Neural cell (in vitro differentiated cells): Measurements from ENCODE around the gene WDR31. TPM values are rescaled to one million over a fixed set of nuclear protein-coding genes. Genes with fewer than 3 reads are reported as not detected.

Source experiments
- H2AFZ ChIP-seq: fragments of 200-600, 300-800 bp; sonication (generic), shearing (Covaris generic); 2 replicates; pipeline ENCODE4 v1.6.0; 2014; ENCODE audit warnings: low read depth, mild to moderate bottlenecking, antibody characterized with exemption, low read length, moderate library complexity
- H3F3A ChIP-seq: fragments of 200-600 bp; shearing (Covaris generic); 2 replicates; pipeline ENCODE4 v1.6.1; 2016; ENCODE audit warnings: mild to moderate bottlenecking, moderate library complexity, mixed read lengths, antibody characterized with exemption, low read length; ENCODE audit not compliant: insufficient read depth, poor library complexity, severe bottlenecking
- H3K27ac ChIP-seq: fragments of 200-600, 300-800 bp; sonication (generic), shearing (Covaris generic); 2 replicates; pipeline ENCODE4 v1.5.1; 2014; ENCODE audit warnings: mild to moderate bottlenecking, low read length, moderate library complexity
- H3K27me3 ChIP-seq: fragments of 300-800, 200-600 bp; sonication (generic), shearing (Covaris generic); 2 replicates; pipeline ENCODE4 v1.6.0; 2014; ENCODE audit warnings: mild to moderate bottlenecking, low read depth, low read length, moderate library complexity; ENCODE audit not compliant: insufficient read depth
- H3K36me3 ChIP-seq: fragments of 300-800, 200-600 bp; sonication (generic), shearing (Covaris generic); 2 replicates; pipeline ENCODE4 v1.5.1; 2014; ENCODE audit warnings: mild to moderate bottlenecking, antibody characterized with exemption, low read length, moderate library complexity; ENCODE audit not compliant: insufficient read depth
- H3K4me2 ChIP-seq: fragments of 300-800, 200-600 bp; sonication (generic), shearing (Covaris generic); 2 replicates; pipeline ENCODE4 v1.6.0; 2014; ENCODE audit warnings: mild to moderate bottlenecking, low read length
- H3K4me3 ChIP-seq: fragments of 300-800, 200-600 bp; sonication (generic), shearing (Covaris generic); 2 replicates; pipeline ENCODE4 v1.5.1; 2014; ENCODE audit warnings: mild to moderate bottlenecking, low read length, moderate library complexity
- H3K79me2 ChIP-seq: fragments of 200-600 bp; shearing (Covaris generic); replicated peaks from 2 replicates; pipeline ENCODE4 v1.6.0; 2014; ENCODE audit warnings: mild to moderate bottlenecking, low read length, moderate library complexity; ENCODE audit not compliant: insufficient read depth
- H3K9ac ChIP-seq: fragments of 300-800, 200-600 bp; sonication (generic), shearing (Covaris generic); 2 replicates; pipeline ENCODE4 v1.6.1; 2016; ENCODE audit warnings: mild to moderate bottlenecking, low read length, mixed read lengths
- H3K9me2 ChIP-seq: fragments of 200-600 bp; shearing (Covaris generic); 2 replicates; pipeline ENCODE4 v1.6.1; 2016; ENCODE audit warnings: mild to moderate bottlenecking, low read length, mixed read lengths; ENCODE audit not compliant: insufficient read depth
- H3K9me3 ChIP-seq: fragments of 200-600, 300-800 bp; sonication (generic), shearing (Covaris generic); 2 replicates; pipeline ENCODE4 v1.6.1; 2016; ENCODE audit warnings: mild to moderate bottlenecking, mixed run types, low read length, moderate library complexity, mixed read lengths
- H4K20me1 ChIP-seq: fragments of 200-600 bp; shearing (Covaris generic); 2 replicates; pipeline ENCODE4 v1.6.1; 2016; ENCODE audit warnings: mild to moderate bottlenecking, mixed run types; ENCODE audit not compliant: insufficient read depth
- CTCF ChIP-seq: fragments of 450-650 bp; IDR thresholded peaks from 2 replicates; pipeline ENCODE4 v1.5.1; 2014; ENCODE audit warnings: antibody characterized with exemption, mild to moderate bottlenecking, moderate library complexity; ENCODE audit not compliant: poor library complexity, severe bottlenecking
- EP300 ChIP-seq: fragments of 450-650 bp; conservative IDR thresholded peaks from 2 replicates; pipeline ENCODE4 v1.6.1; 2014; ENCODE audit warnings: antibody characterized with exemption, mild to moderate bottlenecking, moderate library complexity; ENCODE audit not compliant: poor library complexity, severe bottlenecking
- EZH2 ChIP-seq: fragments of 200-600, 300-800 bp; shearing (Covaris generic), sonication (generic); IDR thresholded peaks from 2 replicates; pipeline ENCODE4 v1.6.1; 2014; ENCODE audit warnings: antibody characterized with exemption, low read length, borderline replicate concordance, mild to moderate bottlenecking; ENCODE audit not compliant: insufficient read depth, poor library complexity, severe bottlenecking
- MXI1 ChIP-seq: fragments of 450-650 bp; conservative IDR thresholded peaks from 2 replicates; pipeline ENCODE4 v1.6.1; 2014; ENCODE audit warnings: antibody characterized with exemption, mild to moderate bottlenecking; ENCODE audit not compliant: poor library complexity, severe bottlenecking
- POLR2AphosphoS5 ChIP-seq: IDR thresholded peaks from 2 replicates; pipeline ENCODE4 v1.6.1; 2012
- RAD21 ChIP-seq: fragments of 450-650 bp; conservative IDR thresholded peaks from 2 replicates; pipeline ENCODE4 v1.6.1; 2014; ENCODE audit warnings: antibody characterized with exemption, mild to moderate bottlenecking, moderate library complexity
- REST ChIP-seq: IDR thresholded peaks from 2 replicates; pipeline ENCODE4 v1.6.1; 2012; ENCODE audit warnings: borderline replicate concordance
- SMC3 ChIP-seq: fragments of 450-650 bp; conservative IDR thresholded peaks from 2 replicates; pipeline ENCODE4 v1.6.1; 2014; ENCODE audit warnings: antibody characterized with exemption, mild to moderate bottlenecking, moderate library complexity; ENCODE audit not compliant: poor library complexity
- TAF1 ChIP-seq: IDR thresholded peaks from 2 replicates; pipeline ENCODE4 v1.6.1; 2012; ENCODE audit warnings: low read depth
- polyA plus RNA-seq: library from polyadenylated mRNA; depleted of rRNA; stranded (reverse); fragments of >200 nt; gene quantifications from 2 replicates; pipeline ENCODE4 v1.2.3, GENCODE V29; 2014

WDR31 gene
- polyA plus RNA-seq, 1 donor from 2014 or later, result 0.59 TPM

GRCh38 chr9:113320051-113320450 is 20.0 kb downstream of the WDR31 start:
- Histone ChIP-seq H3K27me3 (no peaks in the 10 kb centered on the region), H3K4me2 (no peak overlapping the region), H3K9ac (no peak overlapping the region), H3K4me3 (no peak overlapping the region), H3F3A (no peaks in the 10 kb centered on the region), H3K36me3 (no peaks in the 10 kb centered on the region), H4K20me1 (no peaks in the 10 kb centered on the region), H3K27ac (no peak overlapping the region), H3K9me3 (no peaks in the 10 kb centered on the region), H3K79me2 (no peaks in the 10 kb centered on the region), H2AFZ (no peak overlapping the region), H3K9me2 (no peaks in the 10 kb centered on the region)
- no peak for TF ChIP-seq EZH2
- TF ChIP-seq POLR2AphosphoS5, result no peak
- no peak for TF ChIP-seq REST
- no peak for TF ChIP-seq EP300
- TF ChIP-seq MXI1, result no peak
- TF ChIP-seq TAF1, result no peak
- no peak for TF ChIP-seq RAD21
- no peak for TF ChIP-seq SMC3

DNA sequence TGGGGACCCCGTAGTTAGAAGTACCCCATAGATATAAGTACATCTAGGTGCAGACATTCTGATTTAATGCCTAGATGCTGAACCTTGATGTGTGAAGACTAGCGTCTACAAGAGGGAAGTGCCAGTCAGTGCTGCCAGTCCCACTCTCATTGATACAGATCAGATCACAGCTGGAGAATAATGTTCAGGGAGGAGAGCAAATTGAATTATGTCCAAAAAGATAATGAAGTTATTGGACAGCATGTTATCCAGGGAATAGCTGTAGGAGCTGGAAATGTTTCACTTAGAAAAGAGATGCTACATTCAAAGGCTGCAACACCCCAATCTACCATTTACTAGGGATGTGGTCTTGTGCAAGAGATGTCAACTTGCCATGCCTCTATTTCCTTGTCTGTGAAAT is 21.0 kb downstream of the WDR31 start:
- H3K4me2 ChIP-seq, result no peak overlapping the region
- H3F3A ChIP-seq, result no peaks in the 10 kb centered on the region
- no peaks in the 10 kb centered on the region for H3K9me3 ChIP-seq
- H2AFZ ChIP-seq, result no peak overlapping the region
- H3K36me3 ChIP-seq, result no peaks in the 10 kb centered on the region
- H3K79me2 ChIP-seq, result no peaks in the 10 kb centered on the region
- no peaks in the 10 kb centered on the region for H3K27me3 ChIP-seq
- H3K27ac ChIP-seq, result no peak overlapping the region
- no peak overlapping the region for H3K9ac ChIP-seq
- H3K9me2 ChIP-seq, result no peaks in the 10 kb centered on the region
- TF ChIP-seq POLR2AphosphoS5, result no peak
- TF ChIP-seq RAD21, result no peak
- H4K20me1 ChIP-seq, result no peaks in the 10 kb centered on the region
- H3K4me3 ChIP-seq, result no peak overlapping the region

GRCh38 chr9:113317777-113318176 is 22.3 kb downstream of the WDR31 start:
- Histone ChIP-seq H4K20me1 (no peaks in the 10 kb centered on the region), H3K4me3 (no peak overlapping the region), H3K9ac (no peak overlapping the region), H3F3A (no peaks in the 10 kb centered on the region), H3K27me3 (no peaks in the 10 kb centered on the region), H3K4me2 (no peak overlapping the region), H3K9me2 (no peaks in the 10 kb centered on the region), H3K9me3 (no peaks in the 10 kb centered on the region), H3K79me2 (no peaks in the 10 kb centered on the region), H2AFZ (no peak overlapping the region), H3K27ac (no peak overlapping the region), H3K36me3 (no peaks in the 10 kb centered on the region)
- TF ChIP-seq CTCF (no peak), SMC3 (no peak), MXI1 (no peak), EZH2 (no peak), RAD21 (no peak), REST (no peak), EP300 (no peak), TAF1 (no peak), POLR2AphosphoS5 (no peak)
